ENCODE results near the gene MDGA2. TPM values are rescaled to one million over a fixed set of nuclear protein-coding genes. Genes with fewer than 3 reads are reported as not detected.
A peak's percentile ranks its signal among the peaks of the same experiment; 100 is the strongest.

The MDGA2 gene
- 0.19 and 0.55 TPM in 2 replicates for total RNA-seq
- long read RNA-seq, partial matches to known transcripts, result 0 of 1 reads
- long read RNA-seq, other reads (novel, unspliced or antisense), result 1 of 1 reads

DNA sequence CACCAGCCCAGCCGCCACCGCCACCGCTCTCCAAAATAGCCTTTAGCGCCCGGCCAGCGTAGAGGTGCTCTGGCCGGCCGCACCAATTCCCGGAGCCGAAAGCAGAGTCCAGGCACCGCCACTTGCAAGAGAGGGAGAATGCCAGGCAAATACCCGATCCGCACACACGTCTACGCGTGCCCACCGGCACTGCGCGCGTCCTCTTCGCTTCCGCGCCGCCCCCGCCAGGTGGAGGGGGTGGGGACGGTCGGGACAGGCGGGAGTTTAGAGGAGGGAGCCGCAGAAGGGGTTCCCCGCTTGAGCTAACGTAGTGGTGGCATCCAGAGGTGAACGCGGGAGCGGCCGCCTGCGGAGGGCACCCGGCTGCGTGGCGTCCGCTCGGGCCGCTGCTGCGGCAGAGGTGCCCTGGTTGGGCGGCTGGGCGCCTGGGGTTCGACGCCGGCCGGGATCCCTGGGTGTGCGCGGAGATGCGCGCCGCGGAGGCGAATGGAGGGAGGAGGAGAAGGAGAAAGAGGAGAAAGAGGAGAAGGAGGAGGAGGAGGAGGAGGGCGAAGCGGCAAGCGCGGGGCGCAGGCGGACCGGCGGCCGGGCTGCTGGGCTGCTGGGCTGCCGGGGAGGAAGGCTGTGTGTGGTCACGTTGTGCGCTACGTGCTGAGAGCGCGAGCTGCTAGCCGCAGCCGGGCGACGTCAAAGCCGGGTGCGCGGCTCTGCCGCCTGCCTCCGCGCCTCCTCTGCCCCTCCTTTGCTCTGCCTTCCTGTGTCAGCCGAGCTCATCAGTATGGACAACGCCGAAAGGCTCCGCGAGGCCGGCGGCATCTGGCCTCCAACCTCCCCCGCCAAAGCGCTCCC is at the start of gene MDGA2:
Gene MDGA2 (minus strand): TSS at position 140 of the 849 bp plus-strand sequence.
- Mint-ChIP-seq H3K27me3 (peaks cover 92% of the 10 kb centered on the region), H3K4me3 (ENCODE audit: low read depth) (peak within 1 kb of the TSS; percentile 77), H3K9me3 (ENCODE audit: low read depth) (no peaks in the 10 kb centered on the region), H3K36me3 (ENCODE audit: insufficient read depth) (no peaks in the 10 kb centered on the region), H3K27ac (no peak within 1 kb of the TSS), H3K4me1 (ENCODE audit: low read depth) (peaks cover 9% of the 10 kb centered on the region)
- no peak for DNase-seq (ENCODE audit: low spot score, unreplicated experiment)
- TF ChIP-seq, protein P1, sequence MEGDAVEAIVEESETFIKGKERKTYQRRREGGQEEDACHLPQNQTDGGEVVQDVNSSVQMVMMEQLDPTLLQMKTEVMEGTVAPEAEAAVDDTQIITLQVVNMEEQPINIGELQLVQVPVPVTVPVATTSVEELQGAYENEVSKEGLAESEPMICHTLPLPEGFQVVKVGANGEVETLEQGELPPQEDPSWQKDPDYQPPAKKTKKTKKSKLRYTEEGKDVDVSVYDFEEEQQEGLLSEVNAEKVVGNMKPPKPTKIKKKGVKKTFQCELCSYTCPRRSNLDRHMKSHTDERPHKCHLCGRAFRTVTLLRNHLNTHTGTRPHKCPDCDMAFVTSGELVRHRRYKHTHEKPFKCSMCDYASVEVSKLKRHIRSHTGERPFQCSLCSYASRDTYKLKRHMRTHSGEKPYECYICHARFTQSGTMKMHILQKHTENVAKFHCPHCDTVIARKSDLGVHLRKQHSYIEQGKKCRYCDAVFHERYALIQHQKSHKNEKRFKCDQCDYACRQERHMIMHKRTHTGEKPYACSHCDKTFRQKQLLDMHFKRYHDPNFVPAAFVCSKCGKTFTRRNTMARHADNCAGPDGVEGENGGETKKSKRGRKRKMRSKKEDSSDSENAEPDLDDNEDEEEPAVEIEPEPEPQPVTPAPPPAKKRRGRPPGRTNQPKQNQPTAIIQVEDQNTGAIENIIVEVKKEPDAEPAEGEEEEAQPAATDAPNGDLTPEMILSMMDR (IDR thresholded peaks at IDR 0.05; ENCODE audit: unreplicated experiment), result no peak

DNA sequence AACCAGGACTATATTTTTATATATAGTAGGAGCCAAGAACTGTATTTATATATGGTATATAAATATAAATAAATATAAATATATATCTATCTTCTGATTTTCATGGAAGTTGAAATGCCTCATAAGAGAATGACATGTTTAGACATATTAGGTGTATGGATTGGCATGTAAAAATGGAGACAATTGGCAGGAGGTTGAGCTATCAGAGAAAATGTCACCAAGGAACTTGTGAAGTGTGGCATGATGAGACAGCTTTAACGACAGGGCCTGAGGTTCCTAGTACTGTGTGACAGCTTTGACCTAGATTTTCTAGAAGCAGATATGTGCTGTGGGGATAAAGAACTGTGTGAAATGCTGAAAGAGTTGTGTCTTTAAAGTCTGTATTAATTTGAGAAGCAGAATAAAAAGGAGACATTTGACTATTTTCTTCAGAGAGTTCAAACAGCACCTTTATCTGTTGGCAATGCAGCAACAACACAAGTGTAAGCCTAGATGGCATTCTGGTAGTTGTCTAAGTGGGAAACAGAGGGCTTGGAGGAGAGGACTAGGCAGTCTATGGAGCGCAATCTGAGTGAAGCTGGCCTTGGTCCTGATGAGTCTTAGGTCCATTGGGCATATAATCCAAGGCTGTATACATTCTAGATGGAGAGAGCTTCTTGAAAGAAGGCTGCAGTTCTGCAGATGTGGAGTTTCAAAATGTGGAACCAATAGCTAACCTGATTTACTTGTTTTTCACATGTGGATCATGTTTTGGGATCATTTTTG is 47.7 kb upstream of the MDGA2 start:
- TF ChIP-seq, protein P1 (IDR thresholded peaks at IDR 0.05; ENCODE audit: unreplicated experiment), result no peak
- no peak for DNase-seq (ENCODE audit: low spot score, unreplicated experiment)
- Mint-ChIP-seq H3K27ac (no peak overlapping the region), H3K36me3 (ENCODE audit: insufficient read depth) (no peaks in the 10 kb centered on the region), H3K27me3 (no peaks in the 10 kb centered on the region), H3K9me3 (ENCODE audit: low read depth) (no peaks in the 10 kb centered on the region), H3K4me3 (ENCODE audit: low read depth) (no peak overlapping the region), H3K4me1 (ENCODE audit: low read depth) (peaks cover 10% of the 10 kb centered on the region)

DNA sequence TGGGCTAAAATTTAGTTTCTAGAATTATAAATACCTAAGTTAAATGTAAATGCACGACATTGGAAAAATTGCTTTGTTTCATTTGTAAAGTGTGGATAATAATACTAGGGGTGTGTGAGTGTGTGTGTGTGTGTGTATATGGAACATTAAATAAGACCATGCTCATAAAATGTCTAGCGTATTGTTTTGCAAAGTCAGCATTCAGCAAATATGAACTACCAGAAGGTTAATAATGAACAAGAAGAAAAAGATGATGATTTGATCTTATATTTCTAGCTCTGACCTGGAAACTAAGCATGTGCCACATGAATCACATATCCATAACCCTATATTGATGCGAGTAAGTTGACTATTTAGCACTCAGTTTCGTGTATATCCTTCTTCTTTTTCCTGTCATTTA is 44.9 kb upstream of the MDGA2 start:
- Mint-ChIP-seq H3K36me3 (ENCODE audit: insufficient read depth) (no peaks in the 10 kb centered on the region), H3K4me3 (ENCODE audit: low read depth) (no peak overlapping the region), H3K27ac (no peak overlapping the region), H3K27me3 (no peaks in the 10 kb centered on the region), H3K9me3 (ENCODE audit: low read depth) (no peaks in the 10 kb centered on the region), H3K4me1 (ENCODE audit: low read depth) (peaks cover 10% of the 10 kb centered on the region)
- TF ChIP-seq, protein P1 (IDR thresholded peaks at IDR 0.05; ENCODE audit: unreplicated experiment), result no peak
- no peak for DNase-seq (ENCODE audit: low spot score, unreplicated experiment)

DNA sequence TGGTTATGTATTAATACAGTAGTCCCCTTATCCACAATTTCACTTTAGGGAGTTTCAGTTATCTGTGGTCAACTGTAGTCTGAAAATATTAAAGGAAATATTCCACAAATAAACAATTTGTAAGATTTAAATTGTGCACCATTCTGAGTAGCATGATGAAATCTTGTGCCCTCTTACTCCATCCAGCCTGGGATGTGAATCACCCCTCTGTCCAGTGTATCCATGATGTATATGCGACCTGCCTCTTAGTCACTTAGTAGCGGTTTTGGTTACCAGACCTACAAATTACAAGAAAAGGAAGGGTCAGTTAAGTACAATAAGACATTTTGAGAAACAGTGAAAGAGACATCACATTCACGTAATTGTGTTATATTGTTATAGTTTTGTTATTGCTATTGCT is 39.9 kb upstream of the MDGA2 start:
- Mint-ChIP-seq H3K9me3 (ENCODE audit: low read depth) (no peaks in the 10 kb centered on the region), H3K27ac (no peak overlapping the region), H3K4me1 (ENCODE audit: low read depth) (peaks cover under 1% of the 10 kb centered on the region), H3K36me3 (ENCODE audit: insufficient read depth) (no peaks in the 10 kb centered on the region), H3K4me3 (ENCODE audit: low read depth) (no peak overlapping the region), H3K27me3 (no peaks in the 10 kb centered on the region)
- DNase-seq (ENCODE audit: low spot score, unreplicated experiment), result no peak
- TF ChIP-seq, protein P1 (IDR thresholded peaks at IDR 0.05; ENCODE audit: unreplicated experiment), result no peak

DNA sequence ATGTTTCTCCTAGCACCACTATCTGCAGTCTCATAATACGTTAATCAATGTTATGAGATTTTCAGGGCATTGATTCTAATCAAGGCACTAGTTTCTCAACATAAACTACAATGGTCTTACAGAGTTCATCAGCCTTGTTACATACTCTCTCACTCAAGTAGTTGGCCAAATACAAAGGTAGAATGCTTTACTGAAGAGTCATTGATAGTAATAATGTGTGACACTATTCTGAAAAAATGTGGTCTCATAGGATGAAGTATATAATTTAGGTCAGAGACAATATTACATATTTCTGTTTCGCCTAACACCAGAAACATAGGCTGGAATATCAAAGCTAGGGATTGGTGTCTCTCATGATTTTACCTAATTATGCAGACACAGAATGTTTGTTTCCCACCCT is 35.2 kb upstream of the MDGA2 start:
- no peak for DNase-seq (ENCODE audit: low spot score, unreplicated experiment)
- H3K27me3 Mint-ChIP-seq, result no peaks in the 10 kb centered on the region
- H3K36me3 Mint-ChIP-seq (ENCODE audit: insufficient read depth), result no peaks in the 10 kb centered on the region
- no peak overlapping the region for H3K4me3 Mint-ChIP-seq (ENCODE audit: low read depth)
- peaks cover 4% of the 10 kb centered on the region for H3K9me3 Mint-ChIP-seq (ENCODE audit: low read depth)
- H3K27ac Mint-ChIP-seq, result no peak overlapping the region
- H3K4me1 Mint-ChIP-seq (ENCODE audit: low read depth), result peaks cover 3% of the 10 kb centered on the region
- TF ChIP-seq, protein P1 (IDR thresholded peaks at IDR 0.05; ENCODE audit: unreplicated experiment), result no peak

All from progenitor cell of endocrine pancreas (in vitro differentiated cells).